BLaER1 treated with 17β-estradiol and CSF1 and Interleukin-3, amounts not matched to agents 10 nM and 100 nM (cell line): ENCODE measurements around the gene LIPN.
A peak's percentile ranks its signal among the peaks of the same experiment; 100 is the strongest.

Source experiments
- H3K27ac ChIP-seq, 11 experiments: shearing (Covaris generic); formaldehyde crosslinking; 2 replicates each; pipeline ENCODE4 v1.8.1; 2022
- H3K27me3 ChIP-seq, 11 experiments: shearing (Covaris generic); formaldehyde crosslinking; 2 replicates each; pipeline ENCODE4 v1.8.1; 2022
- H3K36me3 ChIP-seq, 11 experiments: shearing (Covaris generic); formaldehyde crosslinking; 2 replicates each; pipeline ENCODE4 v1.8.1; 2022
- H3K4me1 ChIP-seq, 10 experiments: shearing (Covaris generic); formaldehyde crosslinking; 2 replicates each; pipeline ENCODE4 v1.8.1; 2022
- H3K4me2 ChIP-seq, 11 experiments: shearing (Covaris generic); formaldehyde crosslinking; 2 replicates each; pipeline ENCODE4 v1.8.1; 2022
- H3K4me3 ChIP-seq, 10 experiments: shearing (Covaris generic); formaldehyde crosslinking; 2 replicates each; pipeline ENCODE4 v1.8.1; 2022
- H3K9ac ChIP-seq, 11 experiments: shearing (Covaris generic); formaldehyde crosslinking; 2 replicates each; pipeline ENCODE4 v1.8.1; 2022
- H3K9me3 ChIP-seq, 11 experiments: shearing (Covaris generic); formaldehyde crosslinking; replicated peaks in 1 of 11; 2 replicates each; pipeline ENCODE4 v1.8.1; 2022
- H4K20me1 ChIP-seq, 11 experiments: shearing (Covaris generic); formaldehyde crosslinking; 2 replicates each; pipeline ENCODE4 v1.8.1; 2022
- Cebpa-rat ChIP-seq, 11 experiments: shearing (Covaris generic); IDR thresholded peaks; 2 replicates each; pipeline ENCODE4 v1.8.1; 2022

Gene LIPN

GRCh38 chr10:88805924-88806323, 46.1 kb downstream of the LIPN start:
- H3K27me3 ChIP-seq = no peaks in the 10 kb centered on the region

GRCh38 chr10:88809621-88810020, 49.8 kb downstream of the LIPN start:
- Histone ChIP-seq H3K9me3 (no peaks in the 10 kb centered on the region), H3K4me1 (no peaks in the 10 kb centered on the region), H3K27me3 (no peaks in the 10 kb centered on the region), H3K9ac (no peak overlapping the region), H3K4me3 (no peak overlapping the region), H4K20me1 (no peaks in the 10 kb centered on the region), H3K27ac (no peak overlapping the region), H3K36me3 (no peaks in the 10 kb centered on the region), H3K4me2 (no peak overlapping the region)
- TF ChIP-seq Cebpa-rat (IDR thresholded peaks at IDR 0.05) = no peak

More at GRCh38 chr10:88805924-88806323, 46.1 kb downstream of the LIPN start:
- H3K4me1 ChIP-seq = no peaks in the 10 kb centered on the region
- TF ChIP-seq Cebpa-rat (IDR thresholded peaks at IDR 0.05) = no peak
- no peak overlapping the region for H3K9ac ChIP-seq
- H3K9me3 ChIP-seq = no peaks in the 10 kb centered on the region
- no peak overlapping the region for H3K4me2 ChIP-seq
- H3K36me3 ChIP-seq = no peaks in the 10 kb centered on the region
- H4K20me1 ChIP-seq = no peaks in the 10 kb centered on the region
- no peak overlapping the region for H3K27ac ChIP-seq
- no peak overlapping the region for H3K4me3 ChIP-seq

GRCh38 chr10:88810196-88810961, 50.6 kb downstream of the LIPN start:
- Histone ChIP-seq H4K20me1 (no peaks in the 10 kb centered on the region), H3K4me3 (no peak overlapping the region), H3K36me3 (no peaks in the 10 kb centered on the region), H3K4me2 (no peak overlapping the region), H3K9ac (no peak overlapping the region), H3K4me1 (no peaks in the 10 kb centered on the region), H3K9me3 (no peaks in the 10 kb centered on the region), H3K27me3 (no peaks in the 10 kb centered on the region), H3K27ac (no peak overlapping the region)
- TF ChIP-seq Cebpa-rat (IDR thresholded peaks at IDR 0.05) = no peak

GRCh38 chr10:88813200-88813599, 53.4 kb downstream of the LIPN start:
- Histone ChIP-seq H4K20me1 (no peaks in the 10 kb centered on the region), H3K36me3 (no peaks in the 10 kb centered on the region), H3K4me1 (no peaks in the 10 kb centered on the region), H3K4me3 (no peak overlapping the region), H3K4me2 (no peak overlapping the region), H3K27ac (no peak overlapping the region), H3K27me3 (no peaks in the 10 kb centered on the region), H3K9ac (no peak overlapping the region), H3K9me3 (no peaks in the 10 kb centered on the region)
- TF ChIP-seq Cebpa-rat (IDR thresholded peaks at IDR 0.05) = no peak

- Histone ChIP-seq H3K36me3 (peaks cover 0 to 10% (median 0%) of the 10 kb centered on the region in 11 experiments; a peak in 4 of 22 replicates), H3K27ac (no peak overlapping the region), H3K4me1 (no peaks in the 10 kb centered on the region), H4K20me1 (no peaks in the 10 kb centered on the region), H3K4me2 (no peak overlapping the region), H3K4me3 (no peak overlapping the region), H3K27me3 (no peaks in the 10 kb centered on the region), H3K9me3 (no peaks in the 10 kb centered on the region), H3K9ac (no peak overlapping the region)
- no peak for TF ChIP-seq Cebpa-rat (IDR thresholded peaks at IDR 0.05)
Measured at GRCh38 chr10:88819290-88819689, 59.5 kb downstream of the LIPN start.

- Histone ChIP-seq H3K9me3 (no peaks in the 10 kb centered on the region), H3K9ac (no peak overlapping the region), H3K4me2 (no peak overlapping the region), H3K4me1 (no peaks in the 10 kb centered on the region; a peak in 1 of 20 replicates), H4K20me1 (no peaks in the 10 kb centered on the region), H3K27me3 (no peaks in the 10 kb centered on the region), H3K27ac (no peak overlapping the region), H3K4me3 (no peak overlapping the region), H3K36me3 (peaks cover 0 to 18% (median 0%) of the 10 kb centered on the region in 11 experiments; a peak in 4 of 22 replicates)
- no peak for TF ChIP-seq Cebpa-rat (IDR thresholded peaks at IDR 0.05)
Measured at GRCh38 chr10:88820748-88821401, 61.1 kb downstream of the LIPN start.

- no peaks in the 10 kb centered on the region for H3K9me3 ChIP-seq
- no peak overlapping the region for H3K27ac ChIP-seq
- no peak overlapping the region for H3K4me3 ChIP-seq
- no peak overlapping the region for H3K4me2 ChIP-seq
- H3K4me1 ChIP-seq = peaks cover 0 to 29% (median 9%) of the 10 kb centered on the region in 10 experiments; a peak in 13 of 20 replicates
- peaks cover 0 to 52% (median 0%) of the 10 kb centered on the region in 11 experiments; a peak in 4 of 22 replicates for H3K36me3 ChIP-seq
- TF ChIP-seq Cebpa-rat (IDR thresholded peaks at IDR 0.05) = no peak
- no peaks in the 10 kb centered on the region for H4K20me1 ChIP-seq
- H3K27me3 ChIP-seq = peaks cover 0 to 10% (median 7%) of the 10 kb centered on the region in 11 experiments; a peak in 12 of 22 replicates
- H3K9ac ChIP-seq = no peak overlapping the region
Measured at GRCh38 chr10:88826388-88826787, 66.6 kb downstream of the LIPN start.

- no peak for TF ChIP-seq Cebpa-rat (IDR thresholded peaks at IDR 0.05)
- Histone ChIP-seq H3K36me3 (peaks cover 0 to 54% (median 0%) of the 10 kb centered on the region in 11 experiments; a peak in 4 of 22 replicates), H3K27me3 (peaks cover 0 to 14% (median 7%) of the 10 kb centered on the region in 11 experiments; a peak in 12 of 22 replicates), H4K20me1 (peaks cover 0 to 2% (median 0%) of the 10 kb centered on the region in 11 experiments; a peak in 1 of 22 replicates), H3K4me3 (no peak overlapping the region), H3K9me3 (no peaks in the 10 kb centered on the region), H3K4me1 (peaks cover 0 to 29% (median 9%) of the 10 kb centered on the region in 10 experiments; a peak in 13 of 20 replicates), H3K9ac (no peak overlapping the region), H3K4me2 (no peak overlapping the region), H3K27ac (no peak overlapping the region)
Measured at GRCh38 chr10:88827671-88828070, 67.9 kb downstream of the LIPN start.

GRCh38 chr10:88828310-88828709, 68.5 kb downstream of the LIPN start:
- no peak overlapping the region for H3K4me3 ChIP-seq
- H3K27ac ChIP-seq = no peak overlapping the region
- H3K4me2 ChIP-seq = peak overlapping the region in 6 of 11 experiments; percentile 22 to 50 (median 44); a peak in 7 of 22 replicates
- H3K36me3 ChIP-seq = peaks cover 0 to 48% (median 0%) of the 10 kb centered on the region in 11 experiments; a peak in 4 of 22 replicates
- H3K27me3 ChIP-seq = peaks cover 0 to 14% (median 7%) of the 10 kb centered on the region in 11 experiments; a peak in 12 of 22 replicates
- peaks cover 0 to 8% (median 0%) of the 10 kb centered on the region in 11 experiments; a peak in 2 of 22 replicates for H4K20me1 ChIP-seq
- H3K4me1 ChIP-seq = peaks cover 0 to 31% (median 10%) of the 10 kb centered on the region in 10 experiments; a peak in 15 of 20 replicates
- no peak for TF ChIP-seq Cebpa-rat (IDR thresholded peaks at IDR 0.05)
- H3K9me3 ChIP-seq = no peaks in the 10 kb centered on the region
- H3K9ac ChIP-seq = no peak overlapping the region
